IMR-90 (cell line): Measurements from ENCODE around the gene ARSD. TPM values are rescaled to one million over a fixed set of nuclear protein-coding genes. Genes with fewer than 3 reads are reported as not detected.

ENCODE experiments used
- ATAC-seq: fragments of 200-7000 bp; cut with Tn5 transposase; 2 replicates; pipeline ENCODE4 v1.9.1; 2020; ENCODE audit warnings: low read depth, mild to moderate bottlenecking, moderate library complexity
- BruUV-seq: library from RNA; stranded (reverse); fragments of 400-500 nt; replicated peaks from 2 replicates; lab custom pipeline; 2021; lab: Mats Ljungman, UMichigan
- CTCF ChIA-PET: fragments of 300-600 bp; formaldehyde crosslinking; extraction: SDS; loops from one replicate; lab custom pipeline; 2021; ENCODE audit warnings: antibody characterized with exemption; lab: Yijun Ruan, JAX
- POLR2A ChIA-PET: fragments of 300-600 bp; sonication (Branson Sonifier 250); formaldehyde crosslinking; loops from one replicate; lab custom pipeline; 2022; ENCODE audit warnings: antibody characterized with exemption; ENCODE audit not compliant: unreplicated experiment; lab: Charles Lee
- DNase-seq: peaks from one replicate; pipeline ENCODE4 v3.0.0; 2013
- H2AFZ ChIP-seq: replicated peaks from 2 replicates; pipeline ENCODE3; 2013; ENCODE audit warnings: low read length, mild to moderate bottlenecking; ENCODE audit not compliant: poor library complexity
- H2AK5ac ChIP-seq: 2 replicates; pipeline ENCODE4 v1.6.1; 2013; ENCODE audit warnings: low read depth, low read length, inconsistent platforms
- H2AK9ac ChIP-seq: replicated peaks from 2 replicates; pipeline ENCODE3; 2013; ENCODE audit warnings: mild to moderate bottlenecking, low read depth, low read length, moderate library complexity; ENCODE audit not compliant: poor library complexity
- H2BK120ac ChIP-seq: 2 replicates; pipeline ENCODE4 v1.6.1; 2013; ENCODE audit warnings: low read depth, low read length, inconsistent platforms
- H2BK15ac ChIP-seq: 3 replicates; pipeline ENCODE4 v1.6.1; 2013; ENCODE audit warnings: low read depth, low read length, inconsistent platforms
- H2BK20ac ChIP-seq: 2 replicates; pipeline ENCODE4 v1.6.1; 2013; ENCODE audit warnings: low read depth, mild to moderate bottlenecking, inconsistent platforms, low read length, moderate library complexity
- H2BK5ac ChIP-seq: 2 replicates; pipeline ENCODE4 v1.6.1; 2013; ENCODE audit warnings: mild to moderate bottlenecking, low read depth, low read length, inconsistent platforms; ENCODE audit not compliant: poor library complexity, severe bottlenecking
- H3K14ac ChIP-seq: replicated peaks from 2 replicates; pipeline ENCODE4 v1.6.1; 2013; ENCODE audit warnings: low read depth, low read length, inconsistent platforms
- H3K18ac ChIP-seq: 2 replicates; pipeline ENCODE4 v1.6.1; 2013; ENCODE audit warnings: low read depth, low read length, control low read depth
- H3K23ac ChIP-seq: 2 replicates; pipeline ENCODE4 v1.6.1; 2013; ENCODE audit warnings: low read depth, low read length, inconsistent platforms
- H3K27ac ChIP-seq: 2 replicates; pipeline ENCODE4 v1.5.1; 2013; ENCODE audit warnings: mild to moderate bottlenecking, control low read depth, low read length; ENCODE audit not compliant: insufficient read depth
- H3K27me3 ChIP-seq: 2 replicates; pipeline ENCODE4 v1.6.1; 2013; ENCODE audit warnings: low read length; ENCODE audit not compliant: control insufficient read depth, insufficient read depth
- H3K36me3 ChIP-seq: 2 replicates; pipeline ENCODE4 v1.6.1; 2013; ENCODE audit warnings: low read length, mixed read lengths; ENCODE audit not compliant: control insufficient read depth, insufficient read depth
- H3K4ac ChIP-seq: 2 replicates; pipeline ENCODE4 v1.6.1; 2013; ENCODE audit warnings: low read depth, low read length, inconsistent platforms
- H3K4me1 ChIP-seq: 2 replicates; pipeline ENCODE4 v1.6.1; 2013; ENCODE audit warnings: low read length, mixed read lengths; ENCODE audit not compliant: control insufficient read depth, insufficient read depth
- H3K4me2 ChIP-seq: 2 replicates; pipeline ENCODE4 v1.6.1; 2013; ENCODE audit warnings: low read depth, mild to moderate bottlenecking, control low read depth, low read length, moderate library complexity
- H3K4me3 ChIP-seq: 2 replicates; pipeline ENCODE4 v1.5.1; 2013; ENCODE audit warnings: low read depth, mild to moderate bottlenecking, control low read depth, low read length, moderate library complexity; ENCODE audit not compliant: insufficient read depth
- H3K56ac ChIP-seq: 2 replicates; pipeline ENCODE4 v1.6.1; 2013; ENCODE audit warnings: low read length, inconsistent platforms; ENCODE audit not compliant: insufficient read depth; ENCODE audit errors: extremely low read depth
- H3K79me1 ChIP-seq, 2 experiments: 2 replicates each; pipeline ENCODE4 v1.6.1; 2013; ENCODE audit warnings: low read length in 2 of 2, inconsistent platforms in 1 of 2, low read depth in 1 of 2
- H3K9ac ChIP-seq: 2 replicates; pipeline ENCODE4 v1.6.1; 2013; ENCODE audit warnings: low read depth, low read length, control low read depth
- H3K9me1 ChIP-seq: 2 replicates; pipeline ENCODE4 v1.6.1; 2013; ENCODE audit warnings: low read length, inconsistent platforms; ENCODE audit not compliant: insufficient read depth
- H3K9me3 ChIP-seq: 2 replicates; pipeline ENCODE4 v1.6.1; 2013; ENCODE audit warnings: low read length; ENCODE audit not compliant: control insufficient read depth, insufficient read depth
- H4K20me1 ChIP-seq: 2 replicates; pipeline ENCODE4 v1.6.1; 2013; ENCODE audit warnings: low read length, inconsistent platforms; ENCODE audit not compliant: insufficient read depth
- H4K5ac ChIP-seq: 2 replicates; pipeline ENCODE4 v1.6.1; 2013; ENCODE audit warnings: mild to moderate bottlenecking, low read depth, low read length, control low read depth
- H4K8ac ChIP-seq, 2 experiments: 2 replicates each; pipeline ENCODE4 v1.6.1; 2013; ENCODE audit warnings: low read depth in 2 of 2, low read length in 2 of 2, control low read depth in 1 of 2, inconsistent platforms in 1 of 2
- H4K91ac ChIP-seq: 2 replicates; pipeline ENCODE4 v1.6.1; 2013; ENCODE audit warnings: low read depth, low read length, inconsistent platforms; ENCODE audit not compliant: insufficient read depth
- BHLHE40 ChIP-seq: fragments of 150-350 bp; IDR thresholded peaks from 2 replicates; pipeline ENCODE4 v1.6.1; 2016; ENCODE audit warnings: mild to moderate bottlenecking, low read depth, low read length
- CEBPB ChIP-seq: IDR thresholded peaks from 2 replicates; pipeline ENCODE4 v1.6.1; 2012; ENCODE audit warnings: low read depth, low read length, improper control_type of control experiment
- CHD1 ChIP-seq: IDR thresholded peaks from 2 replicates; pipeline ENCODE4 v1.6.1; 2012; ENCODE audit warnings: low read depth, low read length, improper control_type of control experiment
- FOS ChIP-seq: fragments of 150-350 bp; IDR thresholded peaks from 2 replicates; pipeline ENCODE4 v1.6.1; 2016; ENCODE audit warnings: low read depth, low read length
- MAFK ChIP-seq: IDR thresholded peaks from 2 replicates; pipeline ENCODE4 v1.6.1; 2012; ENCODE audit warnings: low read depth, low read length, improper control_type of control experiment
- MAZ ChIP-seq: IDR thresholded peaks from 2 replicates; pipeline ENCODE4 v1.6.1; 2012; ENCODE audit warnings: low read depth, mild to moderate bottlenecking, low read length, improper control_type of control experiment, moderate library complexity, borderline replicate concordance
- MXI1 ChIP-seq: IDR thresholded peaks from 2 replicates; pipeline ENCODE4 v1.6.1; 2012; ENCODE audit warnings: low read depth, mild to moderate bottlenecking, low read length, moderate library complexity, borderline replicate concordance
- NFE2L2 ChIP-seq: fragments of 150-350 bp; IDR thresholded peaks from 2 replicates; pipeline ENCODE4 v1.6.1; 2016; ENCODE audit warnings: low read depth, mild to moderate bottlenecking, low read length
- POLR2A ChIP-seq: IDR thresholded peaks from 2 replicates; pipeline ENCODE4 v1.6.1; 2012; ENCODE audit warnings: mild to moderate bottlenecking, low read depth, low read length
- RAD21 ChIP-seq: IDR thresholded peaks from 2 replicates; pipeline ENCODE4 v1.6.1; 2012; ENCODE audit warnings: low read length, improper control_type of control experiment
- RFX5 ChIP-seq: IDR thresholded peaks from 2 replicates; pipeline ENCODE4 v1.8.0; 2012; ENCODE audit warnings: low read depth, mild to moderate bottlenecking, low read length, moderate library complexity
- SMC3 ChIP-seq: fragments of 150-350 bp; IDR thresholded peaks from 2 replicates; pipeline ENCODE4 v1.6.1; 2016; ENCODE audit warnings: low read depth, mild to moderate bottlenecking, antibody characterized with exemption, low read length, moderate library complexity
- WGBS, 2 experiments: methylation state at CpG; one replicate each; pipeline versions ENCODE4 v1.1.5 to v1.1.7; 2013; ENCODE audit warnings: missing lambda C conversion rate in 2 of 2; ENCODE audit not compliant: insufficient read length in 1 of 2; ENCODE audit errors: extremely low coverage in 2 of 2; 5-methylcytosine and 5-hydroxymethylcytosine counted together
- dilution Hi-C: fragments of 300-500 bp; cut with HindIII; formaldehyde crosslinking; loops from one replicate; pipeline ENCODE4 v1.14.3; 2018; ENCODE audit warnings: low sequenced_read_pairs; ENCODE audit not compliant: unreplicated experiment
- in situ Hi-C: fragments of 300-500 bp; cut with MboI; formaldehyde crosslinking; loops from 3 replicates; pipeline ENCODE4 v1.14.3; 2019; ENCODE audit warnings: low sequenced_read_pairs, inconsistent platforms, mixed read lengths
- intact Hi-C: fragments of 100-400 bp; cut with micrococcal nuclease; formaldehyde crosslinking; loops from 2 replicates; pipeline ENCODE4 v1.10.0; 2022
- polyA plus RNA-seq, 3 experiments: library from polyadenylated mRNA; depleted of rRNA; stranded (reverse); fragments of >200 nt; gene quantifications; 2 replicates each; pipeline ENCODE4 v1.2.3, GENCODE V29; 2012; ENCODE audit warnings: low replicate concordance in 1 of 3
- total RNA-seq: library from RNA; depleted of rRNA; stranded (reverse); fragments of >200 nt; gene quantifications from 2 replicates; pipeline ENCODE4 v1.2.3, GENCODE V29; 2012
- TF ChIP-seq, protein P1 (sequence below): conservative IDR thresholded peaks from 2 replicates; pipeline ENCODE4 v1.5.1; 2012; ENCODE audit warnings: mild to moderate bottlenecking, low read depth, low read length, improper control_type of control experiment
- TF ChIP-seq, protein P2 (sequence below): fragments of 150-350 bp; IDR thresholded peaks from 2 replicates; pipeline ENCODE4 v1.6.1; 2016; ENCODE audit warnings: low read depth, mild to moderate bottlenecking, low read length, moderate library complexity, borderline replicate concordance
- TF ChIP-seq, protein P3 (sequence below): fragments of 150-350 bp; IDR thresholded peaks from 2 replicates; pipeline ENCODE4 v1.6.1; 2017; ENCODE audit warnings: mild to moderate bottlenecking, antibody characterized with exemption, low read length, low read depth

ARSD gene
- total and polyA plus RNA-seq, 2 of the 4 experiments (the other 2 are of a cell fraction), result 5.1 to 6.3 TPM

DNA sequence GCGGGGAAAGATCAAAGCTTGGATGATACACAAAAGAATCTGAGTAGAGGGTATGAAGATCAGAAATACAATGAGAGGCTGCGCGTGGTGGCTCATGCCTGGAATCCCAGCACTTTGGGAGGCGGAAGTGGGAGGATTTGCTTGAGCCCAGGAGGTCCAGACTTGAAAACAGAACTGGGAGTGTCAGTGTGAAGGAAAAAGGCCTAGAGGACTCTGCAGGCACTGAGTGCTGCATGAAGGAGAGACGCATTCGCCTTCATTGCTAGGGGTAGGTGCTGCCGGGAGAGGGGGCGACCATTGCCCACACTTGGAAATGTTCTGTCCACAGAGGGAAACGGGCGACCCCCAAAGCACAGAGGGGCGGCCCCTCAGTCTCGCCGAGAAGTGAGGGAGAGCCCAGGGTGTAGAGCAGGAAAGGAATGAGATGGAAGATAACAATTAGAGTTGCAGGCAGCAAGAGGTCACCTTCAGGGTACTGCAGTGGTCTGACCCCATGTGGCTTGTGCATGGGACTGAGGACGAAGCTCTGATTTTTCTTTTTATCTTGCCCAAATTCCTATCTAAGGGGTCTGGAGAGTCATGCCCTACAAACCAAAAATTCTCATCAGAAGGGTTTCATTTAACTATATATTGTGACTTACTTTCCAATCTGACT, 31.8 kb upstream of the ARSD start:
- intact Hi-C loops, result no loop called here
- no peak overlapping the region for H2BK5ac ChIP-seq
- no peak overlapping the region for H2AK5ac ChIP-seq
- dilution Hi-C loops, result no loop called here
- ATAC-seq (no peak), DNase-seq (no peak)
- no peak overlapping the region for H3K14ac ChIP-seq
- H3K4ac ChIP-seq, result no peak overlapping the region
- H3K56ac ChIP-seq, result no peak overlapping the region
- no TSS peak for BruUV-seq
- no peaks in the 10 kb centered on the region for H3K79me1 ChIP-seq
- peaks cover 1% of the 10 kb centered on the region; the same call in 1 of the 2 replicates for H3K4me1 ChIP-seq
- POLR2A ChIA-PET, result no interaction called here
- no peak overlapping the region for H4K91ac ChIP-seq
- 76% methylated on average over 8 of the region's 14 CpGs; no CpG with 5 or more reads in 1 of the 2 experiments for WGBS, 2 experiments
- in situ Hi-C loops, result no loop called here
- no peak overlapping the region for H2AK9ac ChIP-seq
- no peak overlapping the region for H3K4me3 ChIP-seq
- H3K18ac ChIP-seq, result no peak overlapping the region
- no peak overlapping the region for H2AFZ ChIP-seq
- H3K9ac ChIP-seq, result no peak overlapping the region
- no peak overlapping the region for H4K5ac ChIP-seq
- H3K9me1 ChIP-seq, result no peaks in the 10 kb centered on the region
- CTCF ChIA-PET, result no interaction called here
- no peak overlapping the region for H3K4me2 ChIP-seq
- no peaks in the 10 kb centered on the region for H4K20me1 ChIP-seq
- TF ChIP-seq MAZ, result no peak
- TF ChIP-seq POLR2A, result no peak
- no peak for TF ChIP-seq MAFK
- TF ChIP-seq MXI1, result no peak
- TF ChIP-seq CHD1, result no peak
- no peak for TF ChIP-seq SMC3
- TF ChIP-seq, protein P1, sequence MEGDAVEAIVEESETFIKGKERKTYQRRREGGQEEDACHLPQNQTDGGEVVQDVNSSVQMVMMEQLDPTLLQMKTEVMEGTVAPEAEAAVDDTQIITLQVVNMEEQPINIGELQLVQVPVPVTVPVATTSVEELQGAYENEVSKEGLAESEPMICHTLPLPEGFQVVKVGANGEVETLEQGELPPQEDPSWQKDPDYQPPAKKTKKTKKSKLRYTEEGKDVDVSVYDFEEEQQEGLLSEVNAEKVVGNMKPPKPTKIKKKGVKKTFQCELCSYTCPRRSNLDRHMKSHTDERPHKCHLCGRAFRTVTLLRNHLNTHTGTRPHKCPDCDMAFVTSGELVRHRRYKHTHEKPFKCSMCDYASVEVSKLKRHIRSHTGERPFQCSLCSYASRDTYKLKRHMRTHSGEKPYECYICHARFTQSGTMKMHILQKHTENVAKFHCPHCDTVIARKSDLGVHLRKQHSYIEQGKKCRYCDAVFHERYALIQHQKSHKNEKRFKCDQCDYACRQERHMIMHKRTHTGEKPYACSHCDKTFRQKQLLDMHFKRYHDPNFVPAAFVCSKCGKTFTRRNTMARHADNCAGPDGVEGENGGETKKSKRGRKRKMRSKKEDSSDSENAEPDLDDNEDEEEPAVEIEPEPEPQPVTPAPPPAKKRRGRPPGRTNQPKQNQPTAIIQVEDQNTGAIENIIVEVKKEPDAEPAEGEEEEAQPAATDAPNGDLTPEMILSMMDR, result no peak
- no peak for TF ChIP-seq FOS
- no peak for TF ChIP-seq BHLHE40
- TF ChIP-seq, protein P2, sequence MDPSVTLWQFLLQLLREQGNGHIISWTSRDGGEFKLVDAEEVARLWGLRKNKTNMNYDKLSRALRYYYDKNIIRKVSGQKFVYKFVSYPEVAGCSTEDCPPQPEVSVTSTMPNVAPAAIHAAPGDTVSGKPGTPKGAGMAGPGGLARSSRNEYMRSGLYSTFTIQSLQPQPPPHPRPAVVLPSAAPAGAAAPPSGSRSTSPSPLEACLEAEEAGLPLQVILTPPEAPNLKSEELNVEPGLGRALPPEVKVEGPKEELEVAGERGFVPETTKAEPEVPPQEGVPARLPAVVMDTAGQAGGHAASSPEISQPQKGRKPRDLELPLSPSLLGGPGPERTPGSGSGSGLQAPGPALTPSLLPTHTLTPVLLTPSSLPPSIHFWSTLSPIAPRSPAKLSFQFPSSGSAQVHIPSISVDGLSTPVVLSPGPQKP, result no peak
- TF ChIP-seq CEBPB, result no peak
- TF ChIP-seq, protein P3, sequence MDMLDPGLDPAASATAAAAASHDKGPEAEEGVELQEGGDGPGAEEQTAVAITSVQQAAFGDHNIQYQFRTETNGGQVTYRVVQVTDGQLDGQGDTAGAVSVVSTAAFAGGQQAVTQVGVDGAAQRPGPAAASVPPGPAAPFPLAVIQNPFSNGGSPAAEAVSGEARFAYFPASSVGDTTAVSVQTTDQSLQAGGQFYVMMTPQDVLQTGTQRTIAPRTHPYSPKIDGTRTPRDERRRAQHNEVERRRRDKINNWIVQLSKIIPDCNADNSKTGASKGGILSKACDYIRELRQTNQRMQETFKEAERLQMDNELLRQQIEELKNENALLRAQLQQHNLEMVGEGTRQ, result no peak
- TF ChIP-seq NFE2L2, result no peak
- no peak for TF ChIP-seq RAD21
- TF ChIP-seq RFX5, result no peak
- H3K9me3 ChIP-seq, result no peaks in the 10 kb centered on the region
- no peak overlapping the region for H2BK120ac ChIP-seq
- no peak overlapping the region for H3K27ac ChIP-seq
- H3K36me3 ChIP-seq, result no peaks in the 10 kb centered on the region
- H2BK15ac ChIP-seq, result no peak overlapping the region
- no peaks in the 10 kb centered on the region for H3K27me3 ChIP-seq
- no peak overlapping the region for H3K23ac ChIP-seq
- no peak overlapping the region for H4K8ac ChIP-seq
- no peak overlapping the region for H2BK20ac ChIP-seq
